ENCODE results near the gene PEDS1.

GRCh38 chr20:50111120-50111828 lies 42.2 kb downstream of the PEDS1 start:
- no peak for TF ChIP-seq NRF1 (conservative IDR thresholded peaks at IDR 0.05; ENCODE audit: low read depth, low read length)
- no peak for TF ChIP-seq TCF3 (IDR thresholded peaks at IDR 0.05; ENCODE audit: borderline replicate concordance, insufficient read depth, low read depth, low read length)
- TF ChIP-seq E2F4 (IDR thresholded peaks at IDR 0.05; ENCODE audit: low read depth, low read length) = no peak
- TF ChIP-seq GABPA (IDR thresholded peaks at IDR 0.05; ENCODE audit: low read depth) = no peak
- TF ChIP-seq ZZZ3 (IDR thresholded peaks at IDR 0.05; ENCODE audit: control insufficient read depth, insufficient read length, low read depth) = no peak
- no peak for TF ChIP-seq ATF3 (IDR thresholded peaks at IDR 0.05; ENCODE audit: borderline replicate concordance, extremely low read depth, low read depth, low read length)
- no peak for TF ChIP-seq STAT3 (IDR thresholded peaks at IDR 0.05; ENCODE audit: low read depth, low read length)
- no peak for TF ChIP-seq TAF1 (IDR thresholded peaks at IDR 0.05; ENCODE audit: borderline replicate concordance, low read depth, low read length)
- TF ChIP-seq CTCF (IDR thresholded peaks at IDR 0.05 in 2 of 3, conservative IDR thresholded peaks at IDR 0.05 in 1 of 3; ENCODE audit: control insufficient read depth in 2 of 3, extremely low read depth in 1 of 3, insufficient read depth in 1 of 3, low read depth in 3 of 3, low read length in 3 of 3) = no peak

Data from GM12878 (cell line).